C4-2B (cell line): ENCODE results near the gene ZBTB20.

ENCODE experiments used
- CTCF ChIP-seq: fragments of 450-650 bp; conservative IDR thresholded peaks from 2 replicates; pipeline ENCODE4 v1.5.1; 2017; ENCODE audit warnings: mild to moderate bottlenecking
- ZFX ChIP-seq: fragments of 450-650 bp; IDR thresholded peaks from 2 replicates; pipeline ENCODE4 v1.6.1; 2017

- no peak for TF ChIP-seq CTCF
- TF ChIP-seq ZFX, result no peak
Measured at GRCh38 chr3:114435386-114436115, 711.5 kb downstream of the ZBTB20 start.
